GM12878 (cell line): Measurements from ENCODE around the gene XRCC4. TPM values are rescaled to one million over a fixed set of nuclear protein-coding genes. Genes with fewer than 3 reads are reported as not detected.

Experiments used
- ATAC-seq: fragments of 200-7000 bp; cut with Tn5 transposase; 3 replicates; pipeline ENCODE4 v1.9.1; 2020; ENCODE audit warnings: mild to moderate bottlenecking, moderate library complexity
- BruUV-seq: library from RNA; stranded (reverse); fragments of 400-500 nt; replicated peaks from 2 replicates; lab custom pipeline; 2021; lab: Mats Ljungman, UMichigan
- CTCF ChIA-PET: fragments of 300-600 bp; sonication (Branson Sonifier 250); formaldehyde crosslinking; extraction: SDS; loops from one replicate; lab custom pipeline; 2021; ENCODE audit warnings: inconsistent platforms; lab: Yijun Ruan, JAX
- POLR2A ChIA-PET: fragments of 350-600 bp; formaldehyde crosslinking; extraction: SDS; loops from one replicate; lab custom pipeline; 2021; ENCODE audit warnings: inconsistent platforms; lab: Charles Lee
- RAD21 ChIA-PET: fragments of 300-600 bp; sonication (Branson Sonifier 250); formaldehyde crosslinking; loops from one replicate; lab custom pipeline; 2023; ENCODE audit warnings: antibody characterized with exemption; ENCODE audit not compliant: unreplicated experiment; lab: Charles Lee
- SMC1A ChIA-PET: fragments of 300-600 bp; sonication (Branson Sonifier 250); formaldehyde crosslinking; loops from one replicate; lab custom pipeline; 2023; ENCODE audit not compliant: unreplicated experiment, uncharacterized antibody; lab: Charles Lee
- DNase-seq: peaks from one replicate; pipeline ENCODE4 v3.0.0-alpha.2; 2011; ENCODE audit warnings: low read depth, low spot score
- FAIRE-seq: peaks from 3 replicates; lab custom pipeline; 2011; peaks lifted over from hg19 to GRCh38; lab: Jason Lieb, UNC
- H2AFZ ChIP-seq: 2 replicates; pipeline ENCODE4 v1.6.0; 2011; ENCODE audit warnings: low read depth, low read length, control low read depth; ENCODE audit not compliant: control insufficient read depth
- H3K27ac ChIP-seq: 2 replicates; pipeline ENCODE4 v1.5.1; 2011; ENCODE audit warnings: control low read depth; ENCODE audit not compliant: control insufficient read depth, insufficient read depth
- H3K27me3 ChIP-seq, 2 experiments: replicated peaks in 1 of 2; 2 replicates each; pipeline versions ENCODE4 v1.6.0 to v1.6.1; 2011; ENCODE audit warnings: low read length in 1 of 2; ENCODE audit not compliant: control insufficient read depth in 2 of 2, insufficient read depth in 2 of 2
- H3K36me3 ChIP-seq, 2 experiments: 2 replicates each; pipeline ENCODE4 v1.5.1; 2011; ENCODE audit warnings: low read length in 1 of 2; ENCODE audit not compliant: control insufficient read depth in 2 of 2, insufficient read depth in 2 of 2
- H3K4me1 ChIP-seq: 2 replicates; pipeline ENCODE4 v1.6.1; 2011; ENCODE audit warnings: mild to moderate bottlenecking, low read length, moderate library complexity, mixed read lengths; ENCODE audit not compliant: control insufficient read depth, insufficient read depth
- H3K4me2 ChIP-seq: 2 replicates; pipeline ENCODE4 v1.6.0; 2011; ENCODE audit warnings: control low read depth; ENCODE audit not compliant: control insufficient read depth, insufficient read depth
- H3K4me3 ChIP-seq: fragments of 200-600 bp; sonication (generic); 2 replicates; pipeline ENCODE4 v1.5.1; 2016
- H3K79me2 ChIP-seq: 2 replicates; pipeline ENCODE4 v1.6.0; 2011; ENCODE audit warnings: low read length; ENCODE audit not compliant: control insufficient read depth, insufficient read depth
- H3K9ac ChIP-seq: 2 replicates; pipeline ENCODE4 v1.8.0; 2011; ENCODE audit warnings: low read length, control low read depth, mixed read lengths; ENCODE audit not compliant: control insufficient read depth, insufficient read depth
- H3K9me3 ChIP-seq: replicated peaks from 3 replicates; pipeline ENCODE4 v1.5.1; 2011; ENCODE audit warnings: mild to moderate bottlenecking, low read length; ENCODE audit not compliant: control insufficient read depth, insufficient read depth
- H4K20me1 ChIP-seq: 2 replicates; pipeline ENCODE4 v1.6.0; 2011; ENCODE audit not compliant: control insufficient read depth, insufficient read depth
- BRCA1 ChIP-seq: IDR thresholded peaks from 2 replicates; pipeline ENCODE4 v1.6.1; 2011; ENCODE audit warnings: low read depth, low read length, improper control_type of control experiment
- DPF2 ChIP-seq: fragments of 450-650 bp; IDR thresholded peaks from 2 replicates; pipeline ENCODE4 v1.6.1; 2017; ENCODE audit warnings: mild to moderate bottlenecking
- ETV6 ChIP-seq, 2 experiments: fragments of 450-650 bp in 1 of 2; IDR thresholded peaks in 1 of 2; conservative IDR thresholded peaks in 1 of 2; 2 replicates each; pipeline ENCODE4 v1.6.1; 2014; ENCODE audit warnings: antibody characterized with exemption in 1 of 2, borderline replicate concordance in 1 of 2, low read depth in 1 of 2, mild to moderate bottlenecking in 1 of 2, moderate library complexity in 1 of 2
- MTA3 ChIP-seq: IDR thresholded peaks from 2 replicates; pipeline ENCODE4 v1.6.1; 2012; ENCODE audit warnings: low read length, inconsistent platforms, borderline replicate concordance
- NRF1 ChIP-seq: conservative IDR thresholded peaks from 2 replicates; pipeline ENCODE4 v1.6.1; 2011; ENCODE audit warnings: mild to moderate bottlenecking, low read depth, low read length, improper control_type of control experiment
- RAD21 ChIP-seq: IDR thresholded peaks from 2 replicates; pipeline ENCODE4 v1.6.1; 2011; ENCODE audit warnings: mild to moderate bottlenecking, low read depth, low read length, moderate library complexity; ENCODE audit not compliant: insufficient read depth
- STAT1 ChIP-seq: fragments of 450-650 bp; conservative IDR thresholded peaks from 2 replicates; pipeline ENCODE4 v1.6.1; 2014; ENCODE audit warnings: antibody characterized with exemption, mild to moderate bottlenecking
- ZNF622 ChIP-seq: fragments of 450-650 bp; IDR thresholded peaks from 2 replicates; pipeline ENCODE4 v1.6.1; 2017; ENCODE audit warnings: mild to moderate bottlenecking, inconsistent platforms
- ZZZ3 ChIP-seq: IDR thresholded peaks from 2 replicates; pipeline ENCODE4 v1.6.1; 2011; ENCODE audit warnings: low read depth; ENCODE audit not compliant: control insufficient read depth, insufficient read length
- WGBS: methylation state at CpG from one replicate; pipeline ENCODE4 v1.1.6; 2016; ENCODE audit warnings: low lambda C conversion rate; ENCODE audit not compliant: insufficient replicate concordance, insufficient coverage; ENCODE audit errors: missing lambda C conversion rate; 5-methylcytosine and 5-hydroxymethylcytosine counted together
- in situ Hi-C: fragments of 300-500 bp; cut with MboI; formaldehyde crosslinking; loops from 9 replicates; pipeline ENCODE4 v1.14.3; 2018; ENCODE audit warnings: mixed read lengths
- intact Hi-C: fragments of 100-400 bp; cut with micrococcal nuclease; formaldehyde crosslinking; loops from one replicate; pipeline ENCODE4 v1.14.2; 2022; ENCODE audit not compliant: unreplicated experiment
- polyA plus RNA-seq, 11 experiments: library from polyadenylated mRNA; depleted of rRNA in 4 of 11; unstranded in 6 of 11; stranded (reverse) in 5 of 11; fragments of >200 nt; fragmentation: Nextera tagmentation in 4 of 11; fragmentation: Illumina TruSeq in 1 of 11; extraction: Ambion mirVana in 4 of 11; extraction: Trizol in 1 of 11; gene quantifications; 1 replicate in 1 of 11; 2 replicates in 10 of 11; pipeline versions ENCODE4 v1.2.1 to v1.2.3, GENCODE V29; 2011 to 2016; ENCODE audit warnings: inconsistent platforms in 2 of 11, missing spikeins in 2 of 11, low read depth in 1 of 11
- total RNA-seq, 4 experiments: library from RNA; depleted of rRNA in 3 of 4; stranded (reverse); fragments of >200 nt in 3 of 4; fragmentation: Illumina TruSeq in 1 of 4; extraction: Trizol in 1 of 4; gene quantifications; 2 replicates each; pipeline versions ENCODE4 v1.2.1 to v1.2.3, GENCODE V29; 2013 to 2021
- TF ChIP-seq, protein P1 (sequence below): IDR thresholded peaks from 2 replicates; pipeline ENCODE4 v1.6.1; 2011; ENCODE audit warnings: low read depth, mild to moderate bottlenecking, low read length, moderate library complexity, borderline replicate concordance; ENCODE audit errors: extremely low read depth

XRCC4 gene
- total and polyA plus RNA-seq, 10 of the 15 experiments (the other 5 are each of a cell fraction or from before 2014, with no cell fraction given): 12.1 to 53.6 (median 25.8) TPM

DNA sequence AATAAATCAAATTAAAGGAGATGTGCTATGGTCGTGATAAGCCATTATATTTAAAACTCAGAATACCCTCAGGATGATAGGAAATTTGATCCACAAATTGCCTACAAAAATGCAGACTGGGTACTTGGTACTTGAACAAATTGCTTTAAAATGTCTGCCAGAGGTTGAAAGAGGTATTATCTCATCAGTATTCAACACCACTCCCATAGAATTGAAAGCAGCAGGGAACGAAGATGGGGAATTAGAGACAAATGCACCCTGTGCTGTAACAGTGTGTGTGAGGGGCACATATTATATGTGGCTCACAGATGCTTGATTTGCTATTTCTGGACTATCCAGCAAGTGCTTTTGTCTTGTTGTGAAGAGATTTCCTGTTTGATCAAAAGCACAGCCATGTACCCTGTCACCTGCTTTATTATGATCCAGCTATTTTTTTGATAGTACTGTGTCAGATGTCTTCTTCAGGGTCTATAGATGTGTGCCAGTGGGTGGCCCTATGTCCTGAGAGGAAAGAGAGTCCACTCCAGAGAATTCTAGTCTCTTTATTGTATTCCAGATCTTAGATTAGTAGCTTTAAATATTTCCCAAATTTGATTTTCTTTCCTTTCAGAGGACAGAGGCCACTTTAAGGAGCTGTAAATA is 120.1 kb downstream of the XRCC4 start:
- H3K27me3 ChIP-seq: no peaks in the 10 kb centered on the region
- no peak overlapping the region for H2AFZ ChIP-seq
- H3K9me3 ChIP-seq: no peaks in the 10 kb centered on the region
- H3K36me3 ChIP-seq: 0 out of 4 replicates have a peak, but pooled peaks cover 0 to 3% of the 10 kb centered on the region in 2 experiments
- H3K4me1 ChIP-seq: no peaks in the 10 kb centered on the region
- 100% methylated on average over 2 of the region's 2 CpGs for WGBS
- ATAC-seq (no peak), FAIRE-seq (no peak), DNase-seq (no peak)
- in situ Hi-C loops: no loop called here
- POLR2A ChIA-PET: no interaction called here
- no TSS peak for BruUV-seq
- H3K79me2 ChIP-seq: no peaks in the 10 kb centered on the region
- no peak overlapping the region for H3K27ac ChIP-seq
- CTCF ChIA-PET: no interaction called here
- TF ChIP-seq BRCA1 (no peak), RAD21 (no peak), MTA3 (no peak)
- no peak overlapping the region for H3K9ac ChIP-seq
- RAD21 ChIA-PET: no interaction called here
- intact Hi-C loops: no loop called here
- SMC1A ChIA-PET: interaction anchor here (0.6 kb wide), 1 partner anchor 84 kb away, joined by 3 read pairs; no protein-coding TSS in a partner anchor
- H3K4me3 ChIP-seq: no peak overlapping the region
- no peak overlapping the region for H3K4me2 ChIP-seq
- H4K20me1 ChIP-seq: no peaks in the 10 kb centered on the region

DNA sequence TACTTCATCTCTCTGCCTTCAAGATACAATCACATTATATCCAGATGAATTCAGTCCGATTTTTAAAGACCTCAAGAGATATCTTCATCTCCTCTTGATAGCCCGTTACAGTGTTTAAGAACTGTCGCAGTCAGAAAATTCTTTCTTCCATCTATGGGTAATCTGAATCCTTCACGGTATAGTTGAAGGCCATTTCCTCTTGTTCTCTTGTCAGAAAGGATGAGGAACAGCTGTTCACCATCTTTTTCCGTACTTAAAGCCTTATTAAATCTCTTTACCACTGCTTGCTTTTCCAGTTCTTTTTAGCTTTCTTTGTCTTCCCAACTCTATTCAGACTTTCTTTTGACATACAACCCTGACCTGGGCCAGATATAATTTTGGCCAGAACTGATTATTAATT is 121.8 kb downstream of the XRCC4 start:
- in situ Hi-C loops: no loop called here
- no peak for FAIRE-seq
- no peak for DNase-seq
- Histone ChIP-seq H3K9ac (no peak overlapping the region), H2AFZ (no peak overlapping the region), H3K27ac (no peak overlapping the region), H3K36me3 (0 out of 4 replicates have a peak, but pooled peaks cover 0 to 3% of the 10 kb centered on the region in 2 experiments), H3K4me2 (no peak overlapping the region), H4K20me1 (no peaks in the 10 kb centered on the region), H3K4me1 (no peaks in the 10 kb centered on the region), H3K9me3 (no peaks in the 10 kb centered on the region), H3K79me2 (no peaks in the 10 kb centered on the region), H3K4me3 (no peak overlapping the region), H3K27me3 (no peaks in the 10 kb centered on the region)
- intact Hi-C loops: no loop called here
- CTCF ChIA-PET: no interaction called here
- RAD21 ChIA-PET: no interaction called here
- POLR2A ChIA-PET: no interaction called here
- ATAC-seq: no peak
- SMC1A ChIA-PET: interaction anchor here (1.3 to 2.1 kb wide), 2 partner anchors 11 kb away, joined by 3 to 6 read pairs; no protein-coding TSS in a partner anchor
- WGBS: 99% methylated on average over 5 of the region's 5 CpGs
- TF ChIP-seq, protein P1, sequence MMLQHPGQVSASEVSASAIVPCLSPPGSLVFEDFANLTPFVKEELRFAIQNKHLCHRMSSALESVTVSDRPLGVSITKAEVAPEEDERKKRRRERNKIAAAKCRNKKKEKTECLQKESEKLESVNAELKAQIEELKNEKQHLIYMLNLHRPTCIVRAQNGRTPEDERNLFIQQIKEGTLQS: no peak
- no peak for TF ChIP-seq NRF1
- no peak for TF ChIP-seq DPF2
- no peak for TF ChIP-seq ZZZ3
- TF ChIP-seq STAT1: no peak
- TF ChIP-seq ZNF622: no peak
- no peak for TF ChIP-seq ETV6 (conservative IDR thresholded peaks at IDR 0.05 in 1 of 2, IDR thresholded peaks at IDR 0.05 in 1 of 2; ENCODE audit: borderline replicate concordance in 1 of 2, low read depth in 1 of 2)
- BruUV-seq: no TSS peak
